Measurements from ENCODE around the gene LRP2. TPM values are rescaled to one million over a fixed set of nuclear protein-coding genes. Genes with fewer than 3 reads are reported as not detected.

LRP2 gene
- total RNA-seq (2022; extraction: Qiagen RNA extraction; ENCODE audit: low read depth), result 0.01 TPM in 1 of 5 replicates, not detected in the others

GRCh38 chr2:169362118-169362893 lies at the start of gene LRP2:
Gene LRP2 (minus strand): TSS chr2:169362534. CDS start chr2:169362399, 135 bp downstream.

Other genes with a start within 250 kb of the LRP2 start
- gene BBS5, start 117.0 kb upstream of the LRP2 start, total RNA-seq (2022; extraction: Qiagen RNA extraction; ENCODE audit: low read depth), result 4.2 to 6.2 TPM (median 6.0 TPM) in 5 replicates
- 0.15 to 0.70 TPM (median 0.29 TPM) in 5 replicates for gene KLHL41, start 147.2 kb upstream of the LRP2 start, total RNA-seq (2022; extraction: Qiagen RNA extraction; ENCODE audit: low read depth)
- gene FASTKD1, start 211.3 kb upstream of the LRP2 start, total RNA-seq (2022; extraction: Qiagen RNA extraction; ENCODE audit: low read depth), result 21.5 to 25.8 TPM (median 23.1 TPM) in 5 replicates
- gene PPIG, start 221.8 kb upstream of the LRP2 start, total RNA-seq (2022; extraction: Qiagen RNA extraction; ENCODE audit: low read depth), result 36.9 to 62.1 TPM (median 40.2 TPM) in 5 replicates